Skeletal muscle cell (primary cell): ENCODE results near the gene SULT4A1.
"Not testable (repeated sequence)": the region's sequence is repeated elsewhere in the genome, so short reads cannot be mapped to it uniquely, and the experiment has no call there.

Source experiments
- DNase-seq: peaks from one replicate; pipeline ENCODE4 v3.0.0-alpha.2; 2010; ENCODE audit warnings: low read depth
- H3K4me3 ChIP-seq: 2 replicates; pipeline ENCODE4 v1.5.1; 2011; ENCODE audit warnings: low read depth, mild to moderate bottlenecking, control low read depth, low read length, moderate library complexity

The SULT4A1 gene

GRCh38 chr22:43888740-43889139, 26.4 kb upstream of the SULT4A1 start:
- H3K4me3 ChIP-seq = no peak overlapping the region
- DNase-seq = no peak

- H3K4me3 ChIP-seq = no peak overlapping the region
- DNase-seq = no peak
Measured at GRCh38 chr22:43887391-43887790, 25.1 kb upstream of the SULT4A1 start.

- H3K4me3 ChIP-seq = no peak overlapping the region
- DNase-seq = no peak
Measured at GRCh38 chr22:43886231-43886630, 23.9 kb upstream of the SULT4A1 start.

GRCh38 chr22:43885786-43886185, 23.5 kb upstream of the SULT4A1 start:
- no peak overlapping the region for H3K4me3 ChIP-seq

GRCh38 chr22:43885319-43885671, 23.0 kb upstream of the SULT4A1 start:
- no peak for DNase-seq
- H3K4me3 ChIP-seq = no peak overlapping the region

More at GRCh38 chr22:43885786-43886185, 23.5 kb upstream of the SULT4A1 start:
- DNase-seq = no peak

- no peak for DNase-seq
- H3K4me3 ChIP-seq = no peak overlapping the region
Measured at GRCh38 chr22:43884600-43885318, 22.4 kb upstream of the SULT4A1 start.

GRCh38 chr22:43883719-43884415, 21.6 kb upstream of the SULT4A1 start:
- no peak for DNase-seq
- no peak overlapping the region for H3K4me3 ChIP-seq

GRCh38 chr22:43883012-43883661, 20.8 kb upstream of the SULT4A1 start:
- H3K4me3 ChIP-seq = no peak overlapping the region
- DNase-seq = no peak

GRCh38 chr22:43882122-43882767, 19.9 kb upstream of the SULT4A1 start:
- no peak for DNase-seq
- no peak overlapping the region for H3K4me3 ChIP-seq

GRCh38 chr22:43881091-43882061, 19.1 kb upstream of the SULT4A1 start:
- no peak for DNase-seq
- H3K4me3 ChIP-seq = no peak overlapping the region

- H3K4me3 ChIP-seq = no peak overlapping the region
- DNase-seq = no peak
Measured at GRCh38 chr22:43880541-43880991, 18.3 kb upstream of the SULT4A1 start.

GRCh38 chr22:43879901-43880540, 17.7 kb upstream of the SULT4A1 start:
- DNase-seq = no peak
- no peak overlapping the region for H3K4me3 ChIP-seq

- H3K4me3 ChIP-seq = no peak overlapping the region
- DNase-seq = no peak
Measured at GRCh38 chr22:43878831-43879550, 16.7 kb upstream of the SULT4A1 start.

- H3K4me3 ChIP-seq = no peak overlapping the region
- DNase-seq = no peak
Measured at GRCh38 chr22:43878079-43878795, 15.9 kb upstream of the SULT4A1 start.

- no peak overlapping the region for H3K4me3 ChIP-seq
- DNase-seq = no peak
Measured at GRCh38 chr22:43876866-43877509, 14.7 kb upstream of the SULT4A1 start.

GRCh38 chr22:43869799-43870198, 7.5 kb upstream of the SULT4A1 start:
- H3K4me3 ChIP-seq = no peak overlapping the region
- DNase-seq = no peak

- not testable (repeated sequence) for DNase-seq, H3K4me3 ChIP-seq
Measured at GRCh38 chr22:43869001-43869400, 6.7 kb upstream of the SULT4A1 start.
